OCI-LY1 (cell line): Measurements from ENCODE around the gene LCE1E.

Experiments used
- EZH2 ChIP-seq: fragments of 200-600 bp; sonication (generic), shearing (Covaris generic); IDR thresholded peaks from 2 replicates; pipeline ENCODE4 v1.8.0; 2017; ENCODE audit warnings: borderline replicate concordance, mixed run types, mild to moderate bottlenecking, antibody characterized with exemption, low read length, moderate library complexity, mixed read lengths
- TF ChIP-seq, protein P1 (sequence below): fragments of 200-600 bp; sonication (generic), shearing (Covaris generic); IDR thresholded peaks from 2 replicates; pipeline ENCODE4 v1.5.1; 2017; ENCODE audit warnings: mild to moderate bottlenecking, antibody characterized with exemption, low read length, moderate library complexity, mixed read lengths

- no peak for TF ChIP-seq EZH2
- TF ChIP-seq, protein P1, sequence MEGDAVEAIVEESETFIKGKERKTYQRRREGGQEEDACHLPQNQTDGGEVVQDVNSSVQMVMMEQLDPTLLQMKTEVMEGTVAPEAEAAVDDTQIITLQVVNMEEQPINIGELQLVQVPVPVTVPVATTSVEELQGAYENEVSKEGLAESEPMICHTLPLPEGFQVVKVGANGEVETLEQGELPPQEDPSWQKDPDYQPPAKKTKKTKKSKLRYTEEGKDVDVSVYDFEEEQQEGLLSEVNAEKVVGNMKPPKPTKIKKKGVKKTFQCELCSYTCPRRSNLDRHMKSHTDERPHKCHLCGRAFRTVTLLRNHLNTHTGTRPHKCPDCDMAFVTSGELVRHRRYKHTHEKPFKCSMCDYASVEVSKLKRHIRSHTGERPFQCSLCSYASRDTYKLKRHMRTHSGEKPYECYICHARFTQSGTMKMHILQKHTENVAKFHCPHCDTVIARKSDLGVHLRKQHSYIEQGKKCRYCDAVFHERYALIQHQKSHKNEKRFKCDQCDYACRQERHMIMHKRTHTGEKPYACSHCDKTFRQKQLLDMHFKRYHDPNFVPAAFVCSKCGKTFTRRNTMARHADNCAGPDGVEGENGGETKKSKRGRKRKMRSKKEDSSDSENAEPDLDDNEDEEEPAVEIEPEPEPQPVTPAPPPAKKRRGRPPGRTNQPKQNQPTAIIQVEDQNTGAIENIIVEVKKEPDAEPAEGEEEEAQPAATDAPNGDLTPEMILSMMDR = no peak
Measured at GRCh38 chr1:152770411-152770810, 15.6 kb upstream of the LCE1E start.
